LNCaP clone FGC (cell line): Measurements from ENCODE around the gene STYXL2.

ENCODE experiments used
- DNase-seq: peaks from one replicate; pipeline ENCODE4 v3.0.0-alpha.2; 2011; ENCODE audit warnings: low read depth
- H3K4me3 ChIP-seq: 2 replicates; pipeline ENCODE4 v1.5.1; 2011; ENCODE audit warnings: mild to moderate bottlenecking, low read depth, low read length, control low read depth
- CTCF ChIP-seq: IDR thresholded peaks from 2 replicates; pipeline ENCODE4 v1.5.1; 2012; ENCODE audit warnings: mild to moderate bottlenecking; ENCODE audit not compliant: control insufficient read depth, insufficient read depth; ENCODE audit errors: extremely low read depth

The STYXL2 gene

GRCh38 chr1:167130829-167131510 lies 37.1 kb downstream of the STYXL2 start:
- H3K4me3 ChIP-seq = no peak overlapping the region
- DNase-seq = no peak
- TF ChIP-seq CTCF = no peak

- DNase-seq = no peak
- no peak for TF ChIP-seq CTCF
- H3K4me3 ChIP-seq = no peak overlapping the region
Measured at GRCh38 chr1:167132301-167133010, 38.6 kb downstream of the STYXL2 start.

GRCh38 chr1:167135281-167135840 lies 41.5 kb downstream of the STYXL2 start:
- TF ChIP-seq CTCF = no peak

GRCh38 chr1:167136191-167136614 lies 42.3 kb downstream of the STYXL2 start:
- TF ChIP-seq CTCF = no peak
- H3K4me3 ChIP-seq = no peak overlapping the region
- DNase-seq = no peak

More at GRCh38 chr1:167135281-167135840, 41.5 kb downstream of the STYXL2 start:
- no peak for DNase-seq
- H3K4me3 ChIP-seq = no peak overlapping the region

- no peak for DNase-seq
- no peak overlapping the region for H3K4me3 ChIP-seq
- TF ChIP-seq CTCF = no peak
Measured at GRCh38 chr1:167136806-167137205, 42.9 kb downstream of the STYXL2 start.

GRCh38 chr1:167137332-167137781 lies 43.5 kb downstream of the STYXL2 start:
- H3K4me3 ChIP-seq = no peak overlapping the region
- no peak for DNase-seq
- TF ChIP-seq CTCF = no peak
